ENCODE results near the gene KIAA2012. TPM values are rescaled to one million over a fixed set of nuclear protein-coding genes. Genes with fewer than 3 reads are reported as not detected.

The KIAA2012 gene
- total and polyA plus RNA-seq, 2 donors (not counting 1 experiment from before 2014, with no cell fraction given), result not detected

DNA sequence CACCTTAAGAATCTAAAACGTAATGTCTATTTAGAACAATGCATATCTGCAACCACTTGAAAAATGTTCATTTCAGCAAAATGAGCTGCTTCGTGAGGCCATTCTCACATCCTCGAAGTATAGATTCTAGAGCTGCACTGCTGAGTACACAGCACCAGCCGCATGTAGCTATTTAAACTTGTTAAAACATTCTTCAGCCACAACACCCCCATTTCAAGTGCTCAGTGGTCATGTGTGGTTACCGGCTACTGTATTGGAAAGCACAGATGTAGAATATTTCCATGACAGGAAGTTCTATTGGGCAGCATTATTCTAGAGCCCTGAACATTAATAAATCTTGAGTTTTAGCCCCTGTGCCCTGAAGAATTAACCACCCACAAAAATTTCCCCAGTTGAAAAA, 130.3 kb downstream of the KIAA2012 start:
- H3K27ac Mint-ChIP-seq, result no peak overlapping the region
- Histone ChIP-seq H4K20me1 (ENCODE audit: control insufficient read depth, insufficient read depth, low read length, poor library complexity, severe bottlenecking) (no peaks in the 10 kb centered on the region), H3K4me2 (replicated peaks; ENCODE audit: low read depth, low read length, poor library complexity, severe bottlenecking) (no peak overlapping the region), H3K9ac (ENCODE audit: low read length) (no peak overlapping the region), H2AFZ (ENCODE audit: insufficient read depth, low read depth, low read length, poor library complexity, severe bottlenecking) (no peak overlapping the region), H3K4me1 (ENCODE audit: control insufficient read depth in 2 of 2, insufficient read depth in 2 of 2, low read length in 2 of 2) (peaks cover 5 to 6% of the 10 kb centered on the region in 2 donors), H3K36me3 (replicated peaks in 1 of 2; ENCODE audit: control extremely low read depth in 1 of 2, control insufficient read depth in 1 of 2, extremely low read depth in 1 of 2, insufficient read depth in 2 of 2, low read length in 1 of 2) (peaks cover 0 to 10% of the 10 kb centered on the region in 2 experiments), H3K9me3 (ENCODE audit: control extremely low read depth in 1 of 3, control insufficient read depth in 2 of 3, insufficient read depth in 1 of 3, low read length in 2 of 3) (no peaks in the 10 kb centered on the region), H3K27ac (ENCODE audit: low read length in 2 of 2) (no peak overlapping the region), H3K27me3 (replicated peaks in 1 of 4; ENCODE audit: control extremely low read depth in 1 of 4, control insufficient read depth in 3 of 4, insufficient read depth in 4 of 4, low read length in 3 of 4) (no peaks in the 10 kb centered on the region), H3K79me2 (ENCODE audit: control insufficient read depth, insufficient read depth, low read length) (no peaks in the 10 kb centered on the region), H3K4me3 (ENCODE audit: control extremely low read depth in 1 of 5, extremely low read depth in 1 of 5, insufficient read depth in 1 of 5, low read depth in 2 of 5, low read length in 4 of 5) (no peak overlapping the region)
- peaks cover 5% of the 10 kb centered on the region for H3K4me1 Mint-ChIP-seq
- ATAC-seq (ENCODE audit: low read depth) (no peak), DNase-seq (no peak)
- no peak overlapping the region for H3K4me3 Mint-ChIP-seq
- intact Hi-C loops (cut with micrococcal nuclease), result no loop called here
- TF ChIP-seq, protein P1, sequence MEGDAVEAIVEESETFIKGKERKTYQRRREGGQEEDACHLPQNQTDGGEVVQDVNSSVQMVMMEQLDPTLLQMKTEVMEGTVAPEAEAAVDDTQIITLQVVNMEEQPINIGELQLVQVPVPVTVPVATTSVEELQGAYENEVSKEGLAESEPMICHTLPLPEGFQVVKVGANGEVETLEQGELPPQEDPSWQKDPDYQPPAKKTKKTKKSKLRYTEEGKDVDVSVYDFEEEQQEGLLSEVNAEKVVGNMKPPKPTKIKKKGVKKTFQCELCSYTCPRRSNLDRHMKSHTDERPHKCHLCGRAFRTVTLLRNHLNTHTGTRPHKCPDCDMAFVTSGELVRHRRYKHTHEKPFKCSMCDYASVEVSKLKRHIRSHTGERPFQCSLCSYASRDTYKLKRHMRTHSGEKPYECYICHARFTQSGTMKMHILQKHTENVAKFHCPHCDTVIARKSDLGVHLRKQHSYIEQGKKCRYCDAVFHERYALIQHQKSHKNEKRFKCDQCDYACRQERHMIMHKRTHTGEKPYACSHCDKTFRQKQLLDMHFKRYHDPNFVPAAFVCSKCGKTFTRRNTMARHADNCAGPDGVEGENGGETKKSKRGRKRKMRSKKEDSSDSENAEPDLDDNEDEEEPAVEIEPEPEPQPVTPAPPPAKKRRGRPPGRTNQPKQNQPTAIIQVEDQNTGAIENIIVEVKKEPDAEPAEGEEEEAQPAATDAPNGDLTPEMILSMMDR (IDR thresholded peaks at IDR 0.05), result no peak
- no peak for TF ChIP-seq EZH2 (IDR thresholded peaks at IDR 0.05; ENCODE audit: borderline replicate concordance, insufficient read depth, low read depth, low read length, poor library complexity, severe bottlenecking)
- 100% methylated on average over 3 of the region's 5 CpGs for WGBS (ENCODE audit: insufficient coverage)
- CTCF ChIA-PET, result no interaction called here
- no peaks in the 10 kb centered on the region for H3K9me3 Mint-ChIP-seq (ENCODE audit: insufficient read depth)
- POLR2A ChIA-PET, result interaction anchor here (0.7 kb wide), 1 partner anchor 9 kb away, joined by 4 read pairs; no protein-coding TSS in a partner anchor
- peaks cover 3% of the 10 kb centered on the region for H3K27me3 Mint-ChIP-seq

DNA sequence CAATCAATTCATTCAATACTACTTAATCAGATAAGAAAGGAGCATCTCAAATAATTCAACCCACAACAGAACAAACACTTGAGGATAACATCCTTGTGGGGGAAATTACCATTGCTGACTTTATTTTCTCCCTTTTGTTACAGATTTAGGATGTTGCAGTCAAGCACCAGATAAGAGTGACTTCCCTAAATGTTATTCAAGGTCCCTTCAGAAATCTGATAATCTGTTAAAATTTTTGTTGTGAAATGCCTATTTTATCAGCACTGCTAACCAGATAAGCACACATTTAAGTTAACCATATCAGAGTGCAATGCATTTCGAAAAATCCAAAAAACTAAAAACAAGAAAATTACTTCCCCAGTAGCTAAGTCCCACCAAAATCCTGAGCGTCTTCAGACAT, 131.8 kb downstream of the KIAA2012 start:
- peaks cover 3 to 17% of the 10 kb centered on the region in 2 experiments for H3K36me3 ChIP-seq (replicated peaks in 1 of 2; ENCODE audit: control extremely low read depth in 1 of 2, control insufficient read depth in 1 of 2, extremely low read depth in 1 of 2, insufficient read depth in 2 of 2, low read length in 1 of 2)
- H3K4me2 ChIP-seq (replicated peaks; ENCODE audit: low read depth, low read length, poor library complexity, severe bottlenecking), result no peak overlapping the region
- no peaks in the 10 kb centered on the region for H3K9me3 ChIP-seq (ENCODE audit: control extremely low read depth in 1 of 3, control insufficient read depth in 2 of 3, insufficient read depth in 1 of 3, low read length in 2 of 3)
- no peak overlapping the region for H3K27ac ChIP-seq (ENCODE audit: low read length in 2 of 2)
- no peak overlapping the region for H3K9ac ChIP-seq (ENCODE audit: low read length)
- POLR2A ChIA-PET, result no interaction called here
- H3K79me2 ChIP-seq (ENCODE audit: control insufficient read depth, insufficient read depth, low read length), result no peaks in the 10 kb centered on the region
- CTCF ChIA-PET, result no interaction called here
- H3K4me1 ChIP-seq (ENCODE audit: control insufficient read depth in 2 of 2, insufficient read depth in 2 of 2, low read length in 2 of 2), result peaks cover 5 to 6% of the 10 kb centered on the region in 2 donors
- H3K4me3 ChIP-seq (ENCODE audit: control extremely low read depth in 1 of 5, extremely low read depth in 1 of 5, insufficient read depth in 1 of 5, low read depth in 2 of 5, low read length in 4 of 5), result no peak overlapping the region
- TF ChIP-seq, protein P1 (IDR thresholded peaks at IDR 0.05), result no peak
- no peak for TF ChIP-seq EZH2 (IDR thresholded peaks at IDR 0.05; ENCODE audit: borderline replicate concordance, insufficient read depth, low read depth, low read length, poor library complexity, severe bottlenecking)
- peaks cover 5% of the 10 kb centered on the region for H3K4me1 Mint-ChIP-seq
- H3K27me3 Mint-ChIP-seq, result peaks cover 3% of the 10 kb centered on the region
- no peaks in the 10 kb centered on the region for H4K20me1 ChIP-seq (ENCODE audit: control insufficient read depth, insufficient read depth, low read length, poor library complexity, severe bottlenecking)
- H3K9me3 Mint-ChIP-seq (ENCODE audit: insufficient read depth), result no peaks in the 10 kb centered on the region
- no peak overlapping the region for H3K27ac Mint-ChIP-seq
- no peak overlapping the region for H3K4me3 Mint-ChIP-seq
- 100% methylated on average over 2 of the region's 2 CpGs for WGBS (ENCODE audit: insufficient coverage)
- H3K27me3 ChIP-seq (replicated peaks in 1 of 4; ENCODE audit: control extremely low read depth in 1 of 4, control insufficient read depth in 3 of 4, insufficient read depth in 4 of 4, low read length in 3 of 4), result no peaks in the 10 kb centered on the region
- ATAC-seq (ENCODE audit: low read depth) (no peak), DNase-seq (no peak)
- intact Hi-C loops (cut with micrococcal nuclease), result no loop called here
- no peak overlapping the region for H2AFZ ChIP-seq (ENCODE audit: insufficient read depth, low read depth, low read length, poor library complexity, severe bottlenecking)

All from B cell (primary cell).